Lower lobe of right lung (tissue), 2 donors: Measurements from ENCODE around the gene CACNG3. TPM values are rescaled to one million over a fixed set of nuclear protein-coding genes. Genes with fewer than 3 reads are reported as not detected.

Experiments
- ATAC-seq, 2 donors: fragments of 200-7000 bp; cut with Tn5 transposase; one replicate each; pipeline ENCODE4 v1.9.1; 2020 to 2022; ENCODE audit warnings: mild to moderate bottlenecking in 2 of 2, moderate library complexity in 2 of 2
- DNase-seq: peaks from one replicate; pipeline ENCODE4 v3.0.0-alpha.2; 2020
- H3K27ac ChIP-seq: fragments of 200-600 bp; one replicate; pipeline ENCODE4 v1.8.0; 2022
- H3K27me3 ChIP-seq: fragments of 200-600 bp; one replicate; pipeline ENCODE4 v1.8.0; 2022; ENCODE audit warnings: low read depth
- H3K36me3 ChIP-seq: fragments of 200-600 bp; one replicate; pipeline ENCODE4 v1.8.0; 2022; ENCODE audit warnings: mild to moderate bottlenecking
- H3K4me1 ChIP-seq: fragments of 200-600 bp; one replicate; pipeline ENCODE4 v1.8.0; 2022
- H3K4me3 ChIP-seq: fragments of 200-600 bp; one replicate; pipeline ENCODE4 v1.8.0; 2022; ENCODE audit warnings: mild to moderate bottlenecking
- H3K9me3 ChIP-seq: fragments of 200-600 bp; one replicate; pipeline ENCODE4 v1.8.0; 2022
- CTCF ChIP-seq: fragments of 200-600 bp; IDR thresholded peaks from one replicate; pipeline ENCODE4 v1.8.0; 2022; ENCODE audit warnings: antibody characterized with exemption, mild to moderate bottlenecking
- intact Hi-C: fragments of 100-400 bp; cut with DNase I; formaldehyde crosslinking; loops from one replicate; pipeline ENCODE4 v1.11.0; 2022
- total RNA-seq: library from RNA; stranded (reverse); fragmentation: NEBNext Ultra II Directional; extraction: Animal tissue kit (Norgen Biotek cat#: 25700); gene quantifications from one replicate; pipeline ENCODE4 v1.2.1, GENCODE V29; 2021
- donor health status: DM: no; HTN: yes; CAD: no; lungs with severe emphysema.

The CACNG3 gene
- total RNA-seq, 1 donor from 2014 or later = not detected

DNA sequence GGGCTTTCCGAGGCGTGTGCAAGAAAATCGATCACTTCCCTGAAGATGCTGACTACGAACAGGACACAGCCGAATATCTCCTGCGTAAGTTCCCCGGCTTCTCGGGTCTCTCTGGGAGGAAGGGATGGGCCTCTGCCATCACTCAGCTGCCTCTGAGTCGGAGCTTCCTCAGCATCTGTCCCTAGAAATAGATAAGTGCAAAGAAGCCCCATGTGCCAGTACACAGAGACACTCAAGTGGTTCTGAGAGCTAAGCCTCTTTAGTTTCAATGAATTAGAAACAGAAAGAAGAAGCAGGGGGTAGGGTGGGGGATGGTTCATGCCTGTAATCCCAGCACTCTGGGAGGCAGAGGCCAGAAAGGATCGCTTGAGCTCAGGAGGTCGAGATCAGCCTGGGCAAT lies 90.6 kb downstream of the CACNG3 start:
- intact Hi-C loops = no loop called here
- no peaks in the 10 kb centered on the region for H3K9me3 ChIP-seq
- no peaks in the 10 kb centered on the region for H3K36me3 ChIP-seq
- ATAC-seq (no peak), DNase-seq (no peak)
- H3K27me3 ChIP-seq = no peaks in the 10 kb centered on the region
- H3K27ac ChIP-seq = no peak overlapping the region
- no peaks in the 10 kb centered on the region for H3K4me1 ChIP-seq
- no peak for TF ChIP-seq CTCF
- no peak overlapping the region for H3K4me3 ChIP-seq

GRCh38 chr16:24347556-24347955 lies 91.4 kb downstream of the CACNG3 start:
- Histone ChIP-seq H3K36me3 (no peaks in the 10 kb centered on the region), H3K27ac (no peak overlapping the region), H3K27me3 (no peaks in the 10 kb centered on the region), H3K4me3 (no peak overlapping the region), H3K4me1 (no peaks in the 10 kb centered on the region), H3K9me3 (no peaks in the 10 kb centered on the region)
- intact Hi-C loops = no loop called here
- TF ChIP-seq CTCF = no peak
- ATAC-seq (no peak), DNase-seq (no peak)

- DNase-seq (no peak), ATAC-seq (no peak)
- Histone ChIP-seq H3K4me1 (no peaks in the 10 kb centered on the region), H3K27ac (no peak overlapping the region), H3K36me3 (no peaks in the 10 kb centered on the region), H3K4me3 (no peak overlapping the region), H3K9me3 (no peaks in the 10 kb centered on the region), H3K27me3 (no peaks in the 10 kb centered on the region)
- no peak for TF ChIP-seq CTCF
- intact Hi-C loops = no loop called here
Measured at GRCh38 chr16:24348545-24349290, 92.6 kb downstream of the CACNG3 start.

GRCh38 chr16:24349320-24349719 lies 93.2 kb downstream of the CACNG3 start:
- Histone ChIP-seq H3K4me1 (no peaks in the 10 kb centered on the region), H3K27ac (no peak overlapping the region), H3K9me3 (no peaks in the 10 kb centered on the region), H3K36me3 (no peaks in the 10 kb centered on the region), H3K4me3 (no peak overlapping the region), H3K27me3 (no peaks in the 10 kb centered on the region)
- ATAC-seq = no peak
- no peak for TF ChIP-seq CTCF
- intact Hi-C loops = no loop called here
- DNase-seq = no peak

GRCh38 chr16:24352746-24353145 lies 96.6 kb downstream of the CACNG3 start:
- Histone ChIP-seq H3K9me3 (no peaks in the 10 kb centered on the region), H3K36me3 (no peaks in the 10 kb centered on the region), H3K4me1 (no peaks in the 10 kb centered on the region), H3K4me3 (no peak overlapping the region), H3K27me3 (no peaks in the 10 kb centered on the region), H3K27ac (no peak overlapping the region)
- no peak for ATAC-seq
- DNase-seq = no peak
- no peak for TF ChIP-seq CTCF
- intact Hi-C loops = no loop called here
